LNCAP (cell line): ENCODE data around the gene HGS.

Experiments
- CTCF ChIP-seq: fragments of 450-650 bp; IDR thresholded peaks from 2 replicates; pipeline ENCODE4 v1.5.1; 2017; ENCODE audit warnings: mild to moderate bottlenecking

Gene HGS

DNA sequence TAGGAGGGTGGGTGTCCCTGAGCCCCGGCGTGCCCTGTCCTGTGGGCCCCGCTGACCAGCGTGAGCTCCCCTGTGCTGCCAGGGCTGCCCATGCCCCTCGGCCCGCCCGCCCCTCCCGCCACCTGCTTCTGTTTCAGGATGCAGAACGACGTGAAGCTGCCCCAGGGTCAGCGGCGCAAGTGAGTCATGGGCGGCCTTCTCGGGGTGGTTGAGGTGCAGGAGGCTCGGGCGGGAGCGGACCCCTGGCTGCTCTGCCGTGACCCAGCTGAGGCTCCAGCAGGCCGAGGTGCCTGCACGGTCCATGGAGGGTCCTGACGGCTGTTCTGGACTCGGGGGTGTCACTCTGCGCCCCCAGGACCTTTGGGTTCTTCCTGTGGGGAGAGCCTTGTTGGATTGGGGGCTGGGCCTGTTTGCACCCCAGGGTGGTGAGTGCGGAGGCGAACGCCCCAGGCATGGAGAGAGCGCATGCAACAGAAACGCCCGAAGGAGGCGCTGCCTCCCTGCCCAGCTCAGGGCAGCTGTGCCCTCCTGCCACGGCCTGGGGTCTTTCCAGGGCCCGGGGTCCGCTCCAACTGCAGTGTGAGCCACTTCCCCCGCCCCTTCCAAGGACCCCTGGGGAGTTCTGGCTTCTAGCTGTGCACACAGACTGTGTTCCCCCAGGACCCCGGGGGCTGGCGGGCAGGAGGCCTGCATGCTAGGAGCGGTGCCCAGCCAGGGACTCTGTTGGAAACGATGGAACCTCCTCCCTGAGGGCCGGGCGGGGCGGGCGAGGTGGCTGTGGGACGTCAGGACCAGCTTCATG is 32.3 kb downstream of the HGS start:
- TF ChIP-seq CTCF, result no peak

DNA sequence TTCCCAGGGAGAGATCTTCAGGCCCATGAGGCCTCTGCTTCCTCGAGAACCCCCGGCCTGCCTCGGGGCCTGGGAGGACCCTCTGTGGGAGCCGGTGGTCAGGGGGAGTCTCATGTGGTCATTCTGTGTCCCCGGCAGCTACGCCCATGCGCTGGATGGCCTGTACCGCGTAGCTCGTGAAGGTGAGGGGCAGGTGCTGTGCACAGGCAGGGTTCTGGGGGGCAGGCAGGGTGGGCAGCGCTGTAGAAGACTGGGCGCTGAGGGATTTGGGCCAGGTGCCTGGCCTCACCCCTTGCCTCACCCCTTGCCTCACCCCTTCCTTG is 32.8 kb downstream of the HGS start:
- TF ChIP-seq CTCF, result no peak

GRCh38 chr17:81717049-81717765 is 33.4 kb downstream of the HGS start:
- no peak for TF ChIP-seq CTCF

DNA sequence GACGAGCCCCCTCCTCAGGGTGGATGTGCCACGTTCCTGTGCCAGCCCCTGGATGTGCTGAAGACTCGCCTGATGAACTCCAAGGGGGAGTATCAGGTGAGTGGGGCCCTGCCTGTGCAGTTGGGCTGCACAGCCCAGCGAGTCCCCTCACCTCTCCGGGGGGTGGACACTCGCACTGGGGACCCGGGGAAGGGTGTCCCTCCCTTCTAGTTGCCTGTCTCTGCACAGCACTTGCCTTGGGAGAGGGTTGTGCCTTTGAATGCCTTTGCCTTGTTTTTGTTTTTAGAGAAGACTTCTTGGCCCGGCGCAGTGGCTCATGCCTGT is 33.9 kb downstream of the HGS start:
- no peak for TF ChIP-seq CTCF

DNA sequence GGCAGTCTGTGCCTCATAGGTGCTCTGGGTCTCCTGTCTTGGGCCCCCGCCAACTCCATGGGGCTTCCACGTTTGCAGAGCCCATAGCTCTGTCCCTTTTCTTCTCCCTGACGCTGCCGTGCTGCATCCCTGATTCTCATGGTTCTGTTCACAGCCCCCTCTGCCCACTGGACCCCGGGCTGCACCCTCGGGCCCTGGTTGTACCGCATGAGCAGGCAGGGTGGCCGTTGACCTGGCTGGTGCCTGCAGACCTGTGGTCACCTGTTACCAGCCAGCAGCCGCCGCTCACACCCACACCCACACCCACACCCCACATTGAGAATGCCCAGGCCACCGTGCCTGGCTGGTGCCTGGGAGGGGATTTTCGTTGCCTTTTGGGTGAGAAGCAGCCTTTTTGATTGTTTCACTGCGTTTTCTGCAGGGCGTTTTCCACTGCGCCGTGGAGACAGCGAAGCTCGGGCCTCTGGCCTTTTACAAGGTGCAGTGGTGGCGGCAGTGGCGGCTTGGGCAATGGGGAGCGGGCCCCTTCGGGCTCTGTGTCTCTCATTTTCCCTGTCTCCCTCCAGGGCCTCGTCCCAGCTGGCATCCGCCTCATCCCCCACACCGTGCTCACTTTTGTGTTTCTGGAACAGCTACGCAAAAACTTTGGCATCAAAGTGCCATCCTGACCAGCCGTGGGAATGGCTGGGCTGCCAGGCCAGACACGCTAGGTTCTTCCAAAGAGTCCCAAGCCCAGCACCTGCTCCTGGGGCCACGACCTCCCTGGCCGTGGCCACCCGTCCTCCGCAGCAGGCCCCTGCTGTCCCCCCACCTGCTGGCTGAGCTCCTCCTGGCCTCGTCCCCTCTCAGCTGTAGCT is 35.8 kb downstream of the HGS start:
- TF ChIP-seq CTCF, result no peak

DNA sequence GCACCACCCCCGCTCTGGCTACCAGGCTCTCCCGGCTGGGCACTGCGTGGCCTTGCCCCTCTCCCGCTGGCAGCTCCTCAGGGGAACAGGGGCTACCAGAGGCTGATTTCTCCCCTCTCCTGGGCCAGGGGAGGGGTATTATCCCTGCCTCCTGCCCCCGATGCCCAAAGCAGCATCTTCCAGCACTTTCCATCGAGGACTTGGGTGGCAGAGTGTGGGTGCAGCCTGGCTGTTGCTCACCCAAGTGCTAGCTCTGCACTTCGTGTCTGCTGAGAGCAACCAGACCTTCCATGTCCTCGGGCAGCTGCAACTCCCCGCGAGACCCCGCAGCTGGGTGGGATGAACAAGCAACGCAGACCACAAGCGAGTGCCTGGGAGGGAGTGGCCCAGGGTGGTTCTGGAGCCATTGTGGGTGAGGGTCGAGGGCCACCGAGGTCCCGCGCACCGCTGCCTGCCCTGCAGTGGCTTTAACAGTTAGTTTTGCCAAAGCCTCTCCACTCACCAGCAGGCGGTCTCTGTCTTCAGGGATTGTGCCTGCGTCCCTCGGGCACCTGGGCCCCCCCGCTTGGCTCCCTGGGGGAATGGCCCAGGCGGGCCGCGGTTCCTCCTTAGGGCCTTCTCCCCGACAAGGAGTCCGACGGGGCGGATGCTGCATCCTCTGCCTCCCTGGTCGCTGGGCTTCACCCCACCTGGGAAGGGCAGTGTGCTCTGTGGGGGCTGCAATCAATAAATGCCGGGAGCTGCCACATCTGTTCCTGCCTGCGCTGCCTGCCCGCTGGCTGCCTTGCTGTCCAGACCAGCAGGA is 36.7 kb downstream of the HGS start:
- TF ChIP-seq CTCF, result no peak
